Measurements from ENCODE around the gene ACTRT3.

ACTRT3 gene

GRCh38 chr3:169811631-169812331 is 42.4 kb upstream of the ACTRT3 start:
- no peak for TF ChIP-seq CTCF (IDR thresholded peaks at IDR 0.05)
- Histone ChIP-seq H3K27ac (peak overlapping the region; percentile 64 to 82), H3K4me3 (peak overlapping the region; percentile 82)
- no peak for DNase-seq (ENCODE audit: low spot score)

GRCh38 chr3:169809230-169809795 is 40.0 kb upstream of the ACTRT3 start:
- Histone ChIP-seq H3K4me3 (no peak overlapping the region), H3K27ac (no peak overlapping the region)
- TF ChIP-seq CTCF (IDR thresholded peaks at IDR 0.05) = no peak
- DNase-seq (ENCODE audit: low spot score) = no peak

- Histone ChIP-seq H3K4me3 (no peak overlapping the region), H3K27ac (no peak overlapping the region)
- no peak for DNase-seq (ENCODE audit: low spot score)
- no peak for TF ChIP-seq CTCF (IDR thresholded peaks at IDR 0.05)
Measured at GRCh38 chr3:169804681-169805080, 35.3 kb upstream of the ACTRT3 start.

GRCh38 chr3:169792359-169792758 is 23.0 kb upstream of the ACTRT3 start:
- no peak for TF ChIP-seq CTCF (IDR thresholded peaks at IDR 0.05)
- no peak for DNase-seq (ENCODE audit: low spot score)
- Histone ChIP-seq H3K27ac (no peak overlapping the region), H3K4me3 (no peak overlapping the region)

GRCh38 chr3:169790687-169791429 is 21.5 kb upstream of the ACTRT3 start:
- no peak for DNase-seq (ENCODE audit: low spot score)
- Histone ChIP-seq H3K27ac (no peak overlapping the region), H3K4me3 (no peak overlapping the region)
- TF ChIP-seq CTCF (IDR thresholded peaks at IDR 0.05) = no peak

- Histone ChIP-seq H3K27ac (no peak overlapping the region), H3K4me3 (no peak overlapping the region)
- TF ChIP-seq CTCF (IDR thresholded peaks at IDR 0.05) = no peak
- no peak for DNase-seq (ENCODE audit: low spot score)
Measured at GRCh38 chr3:169790219-169790618, 20.9 kb upstream of the ACTRT3 start.
